Stromal cell of bone marrow (primary cell): ENCODE measurements around the gene CANT1.
"Not testable (repeated sequence)": the region's sequence is repeated elsewhere in the genome, so short reads cannot be mapped to it uniquely, and the experiment has no call there.

Source experiments
- DNase-seq: peaks from one replicate; pipeline ENCODE4 v3.0.0-alpha.2; 2012; ENCODE audit warnings: low read depth

CANT1 gene

GRCh38 chr17:78977681-78977943, 32.0 kb downstream of the CANT1 start:
- DNase-seq: no peak

- DNase-seq: no peak
Measured at GRCh38 chr17:78976907-78977680, 32.5 kb downstream of the CANT1 start.

DNA sequence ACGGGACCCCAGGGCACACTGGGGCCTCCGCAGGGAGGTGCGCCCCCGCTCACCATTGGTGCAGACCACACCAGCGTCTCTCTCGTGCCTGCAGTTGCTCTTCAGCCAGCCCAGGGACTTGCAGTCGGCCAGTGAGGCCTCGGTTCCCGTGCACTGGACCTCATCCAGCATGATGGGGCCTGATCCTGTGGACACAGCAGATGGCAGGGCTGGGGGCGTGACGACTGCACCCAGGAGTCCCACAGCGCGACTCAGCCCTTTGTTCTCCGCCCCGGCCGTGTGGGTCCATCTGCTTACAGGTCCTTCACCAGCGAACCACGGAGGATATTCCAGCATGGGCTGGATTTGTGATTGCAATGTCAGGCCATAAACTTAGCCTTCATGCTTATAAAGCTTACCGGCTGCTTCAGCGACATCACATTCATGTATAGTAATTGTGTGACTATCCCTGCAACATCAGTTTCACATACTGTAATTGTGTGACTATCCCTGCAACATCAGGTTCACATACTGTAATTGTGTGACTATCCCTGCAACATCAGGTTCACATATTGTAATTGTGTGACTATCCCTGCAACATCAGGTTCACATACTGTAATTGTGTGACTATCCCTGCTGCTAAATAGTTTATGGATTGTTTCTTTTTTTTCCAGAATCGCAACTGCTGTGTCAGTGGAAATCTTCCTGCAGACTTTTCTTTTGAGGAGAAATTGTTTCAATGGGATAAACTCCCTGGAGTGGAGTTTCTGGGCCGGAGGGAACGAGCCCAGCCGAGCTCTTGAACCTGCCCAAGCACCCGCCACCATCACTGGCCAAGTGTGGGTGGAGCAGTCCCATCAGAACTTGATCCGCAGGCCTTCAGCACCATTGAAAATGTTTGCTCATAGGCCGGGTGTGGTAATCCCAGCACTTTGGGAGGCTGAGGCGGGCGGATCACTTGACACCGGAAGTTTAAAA, 34.7 kb downstream of the CANT1 start:
- DNase-seq: peak; percentile 80

GRCh38 chr17:78973792-78974520, 35.6 kb downstream of the CANT1 start:
- no peak for DNase-seq

- DNase-seq: no peak
Measured at GRCh38 chr17:78973196-78973595, 36.4 kb downstream of the CANT1 start.

DNA sequence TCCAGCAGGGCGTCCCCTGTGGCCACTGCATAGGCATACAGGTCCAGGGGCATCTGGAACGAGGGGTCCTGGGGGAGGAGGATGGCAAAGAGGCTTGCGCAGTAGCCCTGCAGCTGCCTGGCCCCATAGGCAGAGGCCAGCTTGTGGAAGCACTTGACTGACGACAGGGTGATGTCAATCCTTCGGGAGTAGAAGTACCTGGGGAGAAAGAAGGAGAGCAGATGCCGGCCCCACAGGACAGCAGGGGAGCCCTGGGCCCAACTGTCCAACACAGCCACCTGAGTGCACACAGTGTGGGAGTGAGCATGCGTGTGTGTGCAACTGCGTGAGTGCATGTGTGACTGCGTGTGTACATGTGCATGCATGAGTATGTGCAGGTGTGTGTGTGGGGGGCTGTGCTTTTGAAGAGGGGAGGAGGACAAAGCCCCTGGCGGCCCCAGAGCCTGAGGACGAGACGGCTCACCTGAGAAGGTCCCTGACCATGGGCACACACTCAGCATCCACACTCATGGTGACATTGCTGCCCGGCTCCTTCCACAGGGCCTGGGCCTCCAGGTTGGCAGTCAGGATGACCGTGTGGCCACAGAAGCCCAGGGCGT, 37.0 kb downstream of the CANT1 start:
- DNase-seq: no peak

GRCh38 chr17:78971756-78972506, 37.6 kb downstream of the CANT1 start:
- no peak for DNase-seq

DNA sequence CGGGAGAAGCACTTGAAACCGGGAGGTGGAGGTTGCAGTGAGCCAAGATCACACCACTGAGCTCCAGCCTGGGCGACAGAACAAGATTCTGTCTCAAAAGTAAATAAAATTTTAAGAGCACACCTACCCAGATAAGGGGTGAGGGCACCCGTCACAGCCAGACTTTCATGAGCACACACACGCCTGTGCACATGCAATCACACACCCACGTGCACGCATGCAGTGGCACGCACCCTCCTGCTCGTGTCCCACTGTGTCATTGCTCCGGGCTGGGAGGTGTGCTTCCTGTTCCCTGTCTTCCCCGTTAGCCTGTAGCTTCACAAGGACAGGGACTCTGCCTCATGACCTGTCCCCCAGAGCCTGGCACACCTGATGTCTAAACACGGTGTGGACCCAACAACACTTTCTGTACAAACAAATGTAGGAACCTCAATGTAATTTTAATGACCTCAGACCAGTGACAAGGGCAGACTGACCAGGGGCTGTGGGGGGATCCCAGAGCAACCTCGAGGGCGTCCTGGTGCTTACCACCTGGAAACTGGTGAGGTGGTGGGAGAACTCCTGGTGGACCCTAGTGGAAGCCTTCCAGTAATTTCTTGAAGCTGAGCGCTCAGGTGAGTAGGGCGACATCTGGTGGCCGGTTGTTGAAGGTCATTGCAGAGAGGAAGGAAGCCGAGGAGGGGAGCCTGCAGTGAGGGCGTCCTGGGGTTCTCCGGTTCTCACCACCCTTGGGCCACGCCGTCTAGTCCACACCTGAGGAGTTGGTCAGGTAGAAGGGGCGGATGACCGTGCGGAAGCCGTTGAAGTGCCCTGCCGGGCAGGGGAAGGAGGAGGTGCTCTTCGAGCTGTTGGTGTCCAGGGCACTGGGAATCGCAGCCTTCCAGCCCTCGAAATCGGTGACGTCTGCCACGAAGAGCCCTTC, 38.5 kb downstream of the CANT1 start:
- no peak for DNase-seq

DNA sequence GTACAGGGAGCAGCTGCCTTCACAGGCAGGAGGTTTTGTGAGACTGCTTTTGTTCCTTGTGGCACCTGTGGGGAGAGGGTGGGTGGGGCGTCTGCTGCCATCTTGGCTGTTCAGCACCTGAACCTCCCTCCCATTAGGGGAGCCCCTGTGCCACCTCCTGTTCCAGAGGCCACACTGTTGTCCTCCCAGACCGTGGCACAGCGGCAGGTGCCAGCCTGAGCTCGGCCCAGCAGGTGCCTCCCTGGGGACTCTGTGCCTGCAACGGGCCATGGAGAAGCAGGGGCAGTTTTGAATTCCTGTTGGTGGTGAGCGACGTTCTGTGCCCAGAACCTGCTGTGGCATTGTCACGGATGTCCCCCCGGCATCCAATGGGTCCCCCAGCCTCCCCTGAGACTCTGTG, 39.7 kb downstream of the CANT1 start:
- no peak for DNase-seq

- DNase-seq: no peak
Measured at GRCh38 chr17:78967782-78968362, 41.7 kb downstream of the CANT1 start.

- no peak for DNase-seq
Measured at GRCh38 chr17:78966910-78967600, 42.5 kb downstream of the CANT1 start.

DNA sequence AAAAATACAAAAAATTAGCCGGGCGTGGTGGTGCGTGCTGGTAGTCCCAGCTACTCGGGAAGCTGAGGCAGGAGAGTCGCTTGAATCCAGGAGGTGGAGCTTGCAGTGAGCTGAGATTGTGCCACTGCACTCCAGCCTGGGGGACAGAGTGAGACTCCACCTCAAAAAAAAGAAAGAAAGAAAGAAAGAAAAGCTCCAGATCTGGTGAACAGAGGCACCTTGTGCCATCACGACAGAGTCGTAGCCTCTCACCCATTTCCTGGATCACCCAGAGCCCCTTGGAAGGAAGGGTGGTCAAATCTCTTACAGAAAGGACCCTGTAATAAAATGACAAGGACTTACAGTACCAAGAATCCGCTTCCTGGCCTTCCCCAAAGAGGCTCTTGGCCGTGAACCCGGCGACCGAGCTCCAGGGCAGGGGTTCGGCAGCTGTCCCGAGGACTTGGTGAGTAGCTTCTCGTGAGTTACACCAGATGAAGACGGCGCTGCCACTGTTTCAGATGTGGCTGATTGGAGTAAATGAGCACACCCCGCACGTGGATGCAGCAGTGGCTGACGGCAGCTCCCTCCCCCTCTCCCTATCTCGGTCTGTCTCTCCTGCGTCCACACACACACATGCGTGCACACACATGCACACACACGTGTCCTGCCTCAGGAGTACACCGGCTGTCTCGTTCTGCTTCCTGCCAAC, 43.3 kb downstream of the CANT1 start:
- DNase-seq: no peak

DNA sequence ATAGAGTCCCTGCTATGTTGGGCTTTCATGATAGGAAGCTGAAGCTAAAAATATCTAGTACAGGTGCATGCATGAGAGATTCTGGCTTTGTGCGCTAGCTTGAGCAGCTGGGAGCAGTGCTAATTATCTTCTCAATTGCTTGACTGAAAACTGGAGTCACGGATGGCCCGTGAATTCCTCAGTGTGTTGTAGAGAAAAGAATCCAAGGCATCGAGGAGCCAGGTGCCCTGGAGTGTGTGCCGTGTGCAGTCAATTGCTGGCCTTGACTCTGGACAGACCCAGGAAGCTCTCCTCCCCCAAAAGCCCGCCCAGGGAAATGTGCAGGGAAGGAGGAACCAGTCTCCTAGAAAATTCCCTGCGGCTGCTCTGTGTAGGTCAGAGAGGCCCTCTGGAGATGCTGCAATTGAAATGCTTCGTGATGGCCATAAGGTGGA, 44.1 kb downstream of the CANT1 start:
- no peak for DNase-seq

DNA sequence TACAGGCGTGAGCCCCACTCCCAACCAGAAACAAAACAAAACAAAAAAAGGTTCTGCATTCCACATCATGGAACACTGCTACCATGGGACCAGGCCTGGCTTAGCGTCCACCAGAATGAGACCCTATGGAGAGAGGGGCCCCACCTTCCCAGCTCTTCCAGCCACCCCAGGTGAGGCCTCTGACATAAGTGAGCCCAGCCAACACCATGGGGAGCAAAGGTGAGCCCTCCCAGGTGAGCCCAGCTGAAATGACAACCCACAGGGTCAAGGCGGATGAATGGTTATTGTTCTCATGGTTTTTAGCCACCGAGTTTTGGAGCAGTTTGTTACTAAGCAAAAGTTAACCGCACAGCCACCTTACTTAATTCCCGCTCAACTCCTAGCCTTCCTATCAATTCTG, 46.2 kb downstream of the CANT1 start:
- DNase-seq: no peak

DNA sequence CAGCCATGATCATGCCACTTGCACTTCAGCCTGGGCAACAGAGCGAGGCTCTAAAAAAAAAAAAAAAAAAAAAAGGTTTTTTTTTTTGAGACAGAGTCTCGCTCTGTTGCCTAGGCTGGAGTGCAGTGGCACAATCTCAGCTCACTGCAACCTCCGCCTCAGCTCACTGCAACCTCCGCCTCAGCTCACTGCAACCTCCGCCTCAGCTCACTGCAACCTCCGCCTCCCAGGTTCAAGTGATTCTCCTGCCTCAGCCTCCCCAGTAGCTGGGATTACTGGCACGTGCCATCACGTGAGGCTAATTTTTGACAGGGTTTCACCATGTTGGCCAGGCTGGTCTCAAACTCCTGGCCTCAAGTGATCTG, 46.6 kb downstream of the CANT1 start:
- DNase-seq: not testable (repeated sequence)

GRCh38 chr17:78962345-78962983, 47.1 kb downstream of the CANT1 start:
- DNase-seq: peak; percentile 50

- no peak for DNase-seq
Measured at GRCh38 chr17:78961571-78961970, 48.0 kb downstream of the CANT1 start.

DNA sequence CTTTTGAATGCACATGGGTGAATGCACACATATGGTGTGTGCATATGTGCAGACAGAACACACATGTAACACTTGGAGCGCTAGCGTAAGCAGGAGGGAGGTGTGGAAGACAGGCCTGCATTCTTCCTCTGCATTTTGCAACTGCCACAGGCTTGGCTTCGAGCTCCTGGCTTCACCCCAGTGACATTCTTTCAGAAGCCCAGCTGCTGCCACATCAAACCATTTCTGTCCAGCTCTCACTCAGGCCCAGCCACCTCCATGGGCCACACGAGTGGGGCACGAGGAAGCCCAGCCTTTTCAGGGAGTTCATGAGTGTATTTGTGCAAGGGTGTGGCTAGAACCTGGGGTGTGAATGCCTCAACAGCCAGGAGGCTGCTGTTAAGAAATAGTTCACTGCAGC, 48.6 kb downstream of the CANT1 start:
- DNase-seq: no peak
